Trophoblast cell (in vitro differentiated cells and primary cell): ENCODE data around the gene CXCL12.

Experiments
- DNase-seq, 2 donors: peaks; one replicate each; pipeline ENCODE4 v3.0.0-alpha.2; 2016
- H2AFZ ChIP-seq: 2 replicates; pipeline ENCODE4 v1.6.1; 2013; ENCODE audit warnings: low read length, moderate library complexity, mild to moderate bottlenecking; ENCODE audit not compliant: insufficient read depth, poor library complexity
- H2AK5ac ChIP-seq: 2 replicates; pipeline ENCODE4 v1.6.1; 2013; ENCODE audit warnings: mild to moderate bottlenecking, low read length
- H2BK120ac ChIP-seq: 2 replicates; pipeline ENCODE4 v1.6.1; 2013; ENCODE audit warnings: low read length, mild to moderate bottlenecking, moderate library complexity; ENCODE audit not compliant: insufficient read depth, poor library complexity
- H2BK12ac ChIP-seq: 2 replicates; pipeline ENCODE4 v1.6.1; 2013; ENCODE audit warnings: mild to moderate bottlenecking, low read length, moderate library complexity
- H2BK5ac ChIP-seq: 2 replicates; pipeline ENCODE4 v1.6.1; 2013; ENCODE audit warnings: low read length, low read depth, moderate library complexity, mild to moderate bottlenecking; ENCODE audit not compliant: poor library complexity
- H3K14ac ChIP-seq: 2 replicates; pipeline ENCODE4 v1.6.1; 2013; ENCODE audit warnings: mild to moderate bottlenecking, low read length
- H3K18ac ChIP-seq: 2 replicates; pipeline ENCODE4 v1.6.1; 2013; ENCODE audit warnings: mild to moderate bottlenecking, low read length
- H3K23ac ChIP-seq: 2 replicates; pipeline ENCODE4 v1.6.1; 2013; ENCODE audit warnings: low read length
- H3K27ac ChIP-seq: 2 replicates; pipeline ENCODE4 v1.5.1; 2013; ENCODE audit warnings: low read depth, mild to moderate bottlenecking, inconsistent platforms, low read length, moderate library complexity
- H3K27me3 ChIP-seq: 2 replicates; pipeline ENCODE4 v1.6.1; 2013; ENCODE audit warnings: inconsistent platforms, mild to moderate bottlenecking, low read length, moderate library complexity; ENCODE audit not compliant: insufficient read depth
- H3K36me3 ChIP-seq, 2 experiments: 1 replicate in 1 of 2; 2 replicates in 1 of 2; pipeline ENCODE4 v1.6.1; 2013; ENCODE audit warnings: low read length in 2 of 2, mild to moderate bottlenecking in 2 of 2, moderate library complexity in 1 of 2; ENCODE audit not compliant: insufficient read depth in 2 of 2, control insufficient read depth in 1 of 2
- H3K4ac ChIP-seq: 2 replicates; pipeline ENCODE4 v1.6.1; 2013; ENCODE audit warnings: low read depth, mild to moderate bottlenecking, low read length, moderate library complexity
- H3K4me1 ChIP-seq, 2 experiments: 1 replicate in 1 of 2; 2 replicates in 1 of 2; pipeline ENCODE4 v1.6.1; 2013; ENCODE audit warnings: low read length in 2 of 2, mild to moderate bottlenecking in 2 of 2, moderate library complexity in 1 of 2; ENCODE audit not compliant: insufficient read depth in 2 of 2, control insufficient read depth in 1 of 2
- H3K4me2 ChIP-seq: 2 replicates; pipeline ENCODE4 v1.6.1; 2013; ENCODE audit warnings: inconsistent platforms, mild to moderate bottlenecking, low read length, moderate library complexity
- H3K4me3 ChIP-seq: 2 replicates; pipeline ENCODE4 v1.5.1; 2013; ENCODE audit warnings: mild to moderate bottlenecking, low read depth, low read length, inconsistent platforms
- H3K79me1 ChIP-seq: one replicate; pipeline ENCODE4 v1.6.1; 2013; ENCODE audit warnings: low read length
- H3K79me2 ChIP-seq: 2 replicates; pipeline ENCODE4 v1.6.1; 2013; ENCODE audit warnings: low read length, mild to moderate bottlenecking; ENCODE audit not compliant: control insufficient read depth, insufficient read depth, poor library complexity
- H3K9ac ChIP-seq: 2 replicates; pipeline ENCODE4 v1.6.1; 2013; ENCODE audit warnings: mild to moderate bottlenecking, low read length
- H3K9me3 ChIP-seq: 2 replicates; pipeline ENCODE4 v1.6.1; 2013; ENCODE audit warnings: low read depth, mild to moderate bottlenecking, control low read depth, inconsistent platforms, low read length; ENCODE audit not compliant: insufficient read depth
- H4K12ac ChIP-seq: 2 replicates; pipeline ENCODE4 v1.6.1; 2013; ENCODE audit warnings: low read depth, mild to moderate bottlenecking, low read length, moderate library complexity
- H4K8ac ChIP-seq: 2 replicates; pipeline ENCODE4 v1.6.1; 2013; ENCODE audit warnings: low read depth, mild to moderate bottlenecking, low read length, moderate library complexity
- H4K91ac ChIP-seq: one replicate; pipeline ENCODE4 v1.6.1; 2013; ENCODE audit warnings: low read depth, mild to moderate bottlenecking, low read length, moderate library complexity
- WGBS: extraction: QIAGEN DNeasy Blood & Tissue Kit; methylation state at CpG from one replicate; pipeline ENCODE4 v1.1.7; 2013; ENCODE audit warnings: missing lambda C conversion rate; ENCODE audit not compliant: insufficient read length, insufficient coverage; ENCODE audit errors: extremely low coverage; 5-methylcytosine and 5-hydroxymethylcytosine counted together

Gene CXCL12

DNA sequence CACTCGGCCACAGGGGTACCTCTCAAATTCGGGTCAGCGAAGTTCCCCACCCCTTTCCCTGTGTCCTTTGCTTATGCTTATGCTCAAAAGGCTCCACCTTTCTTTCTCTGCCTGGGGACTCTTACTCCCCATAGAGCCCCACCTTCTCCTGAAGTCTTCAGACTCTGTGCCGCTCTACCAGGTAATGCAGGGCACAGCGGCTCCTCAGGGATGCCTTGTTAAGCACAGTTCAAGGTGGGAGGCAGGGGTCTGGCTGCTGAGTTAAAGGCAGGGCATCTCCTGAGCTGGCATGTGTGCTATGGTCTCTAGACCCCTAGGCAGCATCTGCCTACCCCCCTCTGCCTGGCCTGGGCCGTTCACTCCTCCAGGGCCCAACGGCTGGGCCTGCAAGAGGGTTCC is 3.0 kb upstream of the CXCL12 start:
- peaks cover 2% of the 10 kb centered on the region for H3K79me2 ChIP-seq
- H3K4me1 ChIP-seq: peaks cover 12 to 20% of the 10 kb centered on the region in 2 experiments

DNA sequence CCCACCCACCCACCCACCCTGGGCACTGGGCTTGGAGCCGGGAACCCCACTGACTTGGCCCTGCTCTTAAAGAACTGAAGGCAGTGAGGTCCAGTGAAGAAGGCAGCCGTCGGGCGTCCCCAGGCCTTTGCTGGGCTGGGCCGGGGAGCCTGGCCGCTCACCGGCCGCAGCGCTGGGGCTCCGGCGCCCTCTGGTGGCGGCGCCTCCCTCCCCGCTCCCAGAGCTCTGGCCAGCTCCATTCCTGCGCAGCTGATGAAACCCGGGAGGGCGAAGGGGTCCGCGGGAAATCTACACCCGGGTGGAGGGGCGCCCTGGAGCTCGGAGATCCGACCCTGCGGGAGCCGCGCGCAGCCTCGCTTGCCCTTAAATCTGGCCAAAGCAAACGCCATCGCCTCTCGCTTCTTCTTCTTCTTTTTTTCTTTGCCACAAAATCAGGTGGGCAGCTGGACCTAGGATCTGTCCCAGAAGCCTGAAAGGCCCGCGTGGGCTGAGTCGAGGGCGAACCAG is 1.7 kb upstream of the CXCL12 start:
- no CpG with 5 or more reads among the region's 35 CpGs for WGBS
- no peak overlapping the region for H4K8ac ChIP-seq
- H4K12ac ChIP-seq: no peak overlapping the region
- H3K9ac ChIP-seq: no peak overlapping the region
- no peak overlapping the region for H4K91ac ChIP-seq
- no peak overlapping the region for H3K14ac ChIP-seq
- H2BK12ac ChIP-seq: no peak overlapping the region
- no peak overlapping the region for H3K18ac ChIP-seq
- H3K79me1 ChIP-seq: no peaks in the 10 kb centered on the region
- peaks cover 12 to 21% of the 10 kb centered on the region in 2 experiments for H3K4me1 ChIP-seq
- H2BK5ac ChIP-seq: no peak overlapping the region
- no peak overlapping the region for H3K23ac ChIP-seq
- peaks cover 6% of the 10 kb centered on the region for H3K9me3 ChIP-seq
- no peak overlapping the region for H3K27ac ChIP-seq
- peak; percentile 49 to 74 for DNase-seq
- no peak overlapping the region for H2BK120ac ChIP-seq
- H3K4ac ChIP-seq: no peak overlapping the region
- no peaks in the 10 kb centered on the region for H3K36me3 ChIP-seq
- peaks cover 25% of the 10 kb centered on the region for H3K27me3 ChIP-seq
- peaks cover 2% of the 10 kb centered on the region for H3K79me2 ChIP-seq
- peak overlapping the region; percentile 2 for H2AFZ ChIP-seq
- H2AK5ac ChIP-seq: no peak overlapping the region
- peak overlapping the region; percentile 35 for H3K4me2 ChIP-seq
- no peak overlapping the region for H3K4me3 ChIP-seq

More for the DNA sequence above, 3.0 kb upstream of the CXCL12 start:
- no peak overlapping the region for H3K27ac ChIP-seq
- H3K9me3 ChIP-seq: peaks cover 6% of the 10 kb centered on the region
- peaks cover 25% of the 10 kb centered on the region for H3K27me3 ChIP-seq
- no peak overlapping the region for H4K91ac ChIP-seq
- no peak overlapping the region for H4K12ac ChIP-seq
- no peak overlapping the region for H3K4me2 ChIP-seq
- H2AK5ac ChIP-seq: no peak overlapping the region
- H3K18ac ChIP-seq: no peak overlapping the region
- no peaks in the 10 kb centered on the region for H3K79me1 ChIP-seq
- no peak overlapping the region for H2BK120ac ChIP-seq
- no peak overlapping the region for H3K4me3 ChIP-seq
- no peak overlapping the region for H2BK12ac ChIP-seq
- DNase-seq: no peak
- no peak overlapping the region for H2BK5ac ChIP-seq
- no peak overlapping the region for H4K8ac ChIP-seq
- no peak overlapping the region for H3K4ac ChIP-seq
- H3K9ac ChIP-seq: no peak overlapping the region
- H3K36me3 ChIP-seq: no peaks in the 10 kb centered on the region
- WGBS: no CpG with 5 or more reads among the region's 7 CpGs
- no peak overlapping the region for H2AFZ ChIP-seq
- H3K23ac ChIP-seq: no peak overlapping the region
- no peak overlapping the region for H3K14ac ChIP-seq

DNA sequence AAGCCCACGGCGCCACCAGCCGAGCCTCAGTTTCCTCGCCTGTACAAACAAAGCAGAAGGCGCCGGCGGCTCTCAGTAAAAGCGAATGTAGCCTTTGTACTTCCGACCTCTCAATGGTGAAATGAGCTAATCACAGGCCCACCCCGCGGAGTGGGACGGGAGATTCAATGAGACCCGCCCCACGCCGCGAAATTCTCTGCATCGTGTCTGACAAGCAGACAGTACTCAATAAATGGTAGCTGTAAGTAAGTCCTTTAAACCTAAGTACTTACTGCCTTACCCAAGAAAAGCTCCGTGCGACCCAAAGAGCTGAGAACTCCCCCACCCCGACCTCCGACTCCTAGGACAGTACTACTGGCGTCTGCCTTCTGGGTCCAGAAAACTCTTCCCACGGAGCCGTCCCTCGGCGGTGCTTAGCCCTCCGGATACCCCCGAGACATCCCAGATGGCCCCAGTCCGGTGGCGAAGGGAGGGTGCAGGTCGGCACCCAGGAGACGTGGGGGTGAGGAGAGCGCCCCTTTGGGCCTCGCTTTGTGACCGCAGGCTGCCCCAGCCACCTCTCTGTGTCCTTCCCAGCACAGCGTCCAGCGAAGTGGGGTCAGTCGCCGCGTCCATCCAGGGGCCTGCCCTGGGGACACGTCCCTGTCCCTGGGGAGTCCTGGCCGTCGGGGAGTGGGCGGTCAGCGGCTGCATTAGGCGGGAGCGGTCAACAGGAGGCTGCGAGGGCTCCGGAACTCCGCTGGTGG is 972 bp upstream of the CXCL12 start:
- peaks cover 2% of the 10 kb centered on the region for H3K79me2 ChIP-seq
- no peak overlapping the region for H4K12ac ChIP-seq
- H3K27me3 ChIP-seq: peaks cover 25% of the 10 kb centered on the region
- WGBS: no CpG with 5 or more reads among the region's 50 CpGs
- DNase-seq: no peak
- H3K9ac ChIP-seq: no peak overlapping the region
- peak overlapping the region; percentile 86 for H3K4me2 ChIP-seq
- H2BK5ac ChIP-seq: no peak overlapping the region
- H3K36me3 ChIP-seq: no peaks in the 10 kb centered on the region
- H3K4me1 ChIP-seq: peaks cover 12 to 21% of the 10 kb centered on the region in 2 experiments
- peaks cover 6% of the 10 kb centered on the region for H3K9me3 ChIP-seq
- no peak overlapping the region for H3K27ac ChIP-seq
- no peak overlapping the region for H3K14ac ChIP-seq
- H2BK12ac ChIP-seq: no peak overlapping the region
- H4K8ac ChIP-seq: no peak overlapping the region
- H3K79me1 ChIP-seq: no peaks in the 10 kb centered on the region
- H3K4me3 ChIP-seq: no peak overlapping the region
- H2AK5ac ChIP-seq: no peak overlapping the region
- no peak overlapping the region for H2AFZ ChIP-seq
- no peak overlapping the region for H3K18ac ChIP-seq
- no peak overlapping the region for H3K4ac ChIP-seq
- H3K23ac ChIP-seq: no peak overlapping the region
- no peak overlapping the region for H4K91ac ChIP-seq
- H2BK120ac ChIP-seq: no peak overlapping the region

DNA sequence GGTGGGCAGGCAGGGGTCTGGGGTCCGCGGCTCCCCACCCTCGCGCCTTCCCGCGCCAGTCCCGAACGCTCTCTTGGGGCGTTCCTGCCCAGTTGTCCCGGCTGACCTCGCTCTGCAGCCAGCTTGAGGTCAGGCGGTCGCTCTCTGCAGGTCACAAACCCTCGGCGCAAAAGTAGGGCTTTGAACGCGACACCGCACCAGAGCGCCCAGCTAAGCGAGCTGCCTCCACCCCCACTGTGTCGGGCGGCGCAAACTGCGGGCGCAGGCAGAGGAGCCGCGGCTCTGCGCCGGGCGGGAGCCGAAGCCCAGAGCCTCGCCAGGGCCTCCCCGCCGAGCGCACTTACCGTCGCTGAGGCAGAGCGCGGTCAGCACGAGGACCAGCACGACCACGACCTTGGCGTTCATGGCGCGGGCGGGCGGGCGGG is 284 bp downstream of the CXCL12 start:
- Histone ChIP-seq H3K27ac (no peak overlapping the region), H3K4ac (no peak overlapping the region), H4K91ac (no peak overlapping the region), H4K12ac (no peak overlapping the region), H3K23ac (no peak overlapping the region), H3K4me1 (peaks cover 12 to 21% of the 10 kb centered on the region in 2 experiments), H3K79me1 (no peaks in the 10 kb centered on the region), H3K79me2 (peaks cover 2% of the 10 kb centered on the region), H3K27me3 (peaks cover 25% of the 10 kb centered on the region), H3K4me3 (peak overlapping the region; percentile 81), H3K9me3 (peaks cover 6% of the 10 kb centered on the region), H4K8ac (no peak overlapping the region), H2BK120ac (no peak overlapping the region), H3K18ac (no peak overlapping the region), H2BK12ac (no peak overlapping the region), H3K4me2 (peak overlapping the region; percentile 77), H3K36me3 (no peaks in the 10 kb centered on the region), H3K14ac (no peak overlapping the region), H2BK5ac (no peak overlapping the region), H2AK5ac (no peak overlapping the region), H2AFZ (no peak overlapping the region), H3K9ac (peak overlapping the region; percentile 28)
- DNase-seq: peak in 1 of 2 donors; percentile 18
- no CpG with 5 or more reads among the region's 48 CpGs for WGBS
